HG03520 (cell line): ENCODE results near the gene KCNQ1.

Source experiments
- ATAC-seq: cut with Tn5 transposase; IDR thresholded peaks from one replicate; pipeline ENCODE4 v1.9.1; 2021; ENCODE audit warnings: mild to moderate bottlenecking, moderate library complexity; ENCODE audit not compliant: unreplicated experiment

Gene KCNQ1

DNA sequence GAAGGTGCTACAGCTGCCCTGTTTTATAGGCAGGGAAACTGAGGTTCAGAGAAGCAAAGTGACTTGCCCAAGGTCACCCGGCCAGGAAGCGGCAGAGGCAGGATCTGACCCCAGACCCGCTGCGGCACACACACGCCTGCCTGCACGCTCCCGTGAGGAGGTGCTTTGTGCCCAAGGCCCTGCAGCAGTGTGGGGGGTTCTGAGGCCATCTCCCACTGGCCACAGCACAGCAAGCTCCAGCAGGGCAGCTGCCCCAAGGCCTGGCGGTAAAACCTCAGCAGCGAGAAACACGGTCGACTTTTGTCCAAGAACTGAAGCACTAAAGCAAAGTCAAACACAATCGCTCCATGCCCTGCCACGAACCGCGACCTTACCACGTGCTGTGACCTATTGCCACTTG, 398.1 kb downstream of the KCNQ1 start:
- ATAC-seq: no peak

DNA sequence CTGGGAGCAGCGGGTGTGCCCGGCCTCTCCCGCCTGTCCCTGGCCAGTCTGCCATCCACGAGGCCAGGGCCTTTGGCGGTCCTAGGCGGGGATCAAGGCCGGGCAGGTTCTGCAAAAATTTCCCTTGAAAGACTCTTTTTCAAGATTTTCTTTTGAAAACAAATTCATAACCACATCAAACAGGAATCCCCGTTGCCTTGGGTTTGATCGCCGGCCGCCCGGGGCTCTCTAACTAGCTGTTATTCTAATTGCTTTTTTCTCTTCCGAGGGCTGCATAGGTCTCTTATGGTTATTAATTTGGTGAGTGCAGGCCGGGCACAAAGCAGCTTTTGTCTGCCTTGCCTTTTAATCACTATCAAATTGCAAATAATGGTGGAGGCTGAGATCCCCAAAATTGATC, 398.7 kb downstream of the KCNQ1 start:
- no peak for ATAC-seq

DNA sequence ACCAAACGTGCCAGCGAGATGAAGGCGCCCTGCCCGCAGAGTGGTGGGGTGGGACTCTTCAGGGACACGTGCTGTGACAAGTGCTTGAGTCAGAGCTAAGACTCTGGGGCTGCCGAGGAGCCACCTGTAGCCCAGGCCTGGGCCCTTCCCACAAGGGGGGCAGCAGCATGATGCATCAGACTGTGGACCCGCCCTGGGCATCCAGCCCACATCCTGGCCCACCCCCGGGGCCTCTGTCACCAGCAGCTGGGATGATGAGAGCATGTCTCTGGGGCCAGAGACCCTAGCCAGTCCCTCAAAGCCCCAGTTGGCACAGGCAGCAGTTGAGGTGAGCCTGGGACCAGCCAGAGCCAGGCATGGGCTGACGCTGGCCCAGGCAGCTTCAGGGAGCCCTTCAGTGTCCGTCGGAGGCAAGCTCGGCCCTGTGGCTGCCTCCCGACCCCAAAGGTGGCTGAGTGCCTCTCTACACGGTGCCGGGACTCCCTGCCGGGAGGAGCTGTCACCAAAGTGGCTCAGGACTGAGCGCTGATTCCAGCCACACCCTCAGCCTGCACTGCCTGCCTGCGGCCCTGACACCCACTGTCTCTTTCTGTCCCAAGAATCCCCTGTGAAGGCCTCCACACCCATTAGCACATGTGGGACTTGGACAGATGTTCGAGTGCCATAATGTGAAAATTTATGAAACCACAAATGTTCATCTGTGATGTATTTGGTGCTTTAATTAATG, 399.5 kb downstream of the KCNQ1 start:
- no peak for ATAC-seq

- ATAC-seq: no peak
Measured at GRCh38 chr11:2844996-2845395, 400.2 kb downstream of the KCNQ1 start.

DNA sequence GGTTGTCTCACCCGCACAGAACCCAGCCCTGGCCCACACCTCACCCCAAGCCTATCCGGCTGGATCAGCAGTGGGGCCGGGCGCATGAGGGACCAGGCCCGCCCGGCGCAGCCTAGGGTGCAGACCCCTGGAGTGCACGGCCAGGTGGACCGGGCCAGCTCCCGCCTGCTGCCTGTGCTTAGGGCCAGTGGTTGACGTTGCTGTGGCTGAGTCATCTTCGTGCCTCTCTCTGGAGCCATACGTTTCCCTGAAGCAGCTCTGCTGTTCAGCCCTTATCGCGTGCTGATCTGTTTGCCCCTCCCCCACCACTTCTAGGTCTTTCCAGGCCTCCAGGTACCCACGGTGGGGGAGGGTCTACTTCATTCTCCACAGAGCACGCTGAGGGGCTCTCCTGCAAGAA, 401.2 kb downstream of the KCNQ1 start:
- no peak for ATAC-seq

DNA sequence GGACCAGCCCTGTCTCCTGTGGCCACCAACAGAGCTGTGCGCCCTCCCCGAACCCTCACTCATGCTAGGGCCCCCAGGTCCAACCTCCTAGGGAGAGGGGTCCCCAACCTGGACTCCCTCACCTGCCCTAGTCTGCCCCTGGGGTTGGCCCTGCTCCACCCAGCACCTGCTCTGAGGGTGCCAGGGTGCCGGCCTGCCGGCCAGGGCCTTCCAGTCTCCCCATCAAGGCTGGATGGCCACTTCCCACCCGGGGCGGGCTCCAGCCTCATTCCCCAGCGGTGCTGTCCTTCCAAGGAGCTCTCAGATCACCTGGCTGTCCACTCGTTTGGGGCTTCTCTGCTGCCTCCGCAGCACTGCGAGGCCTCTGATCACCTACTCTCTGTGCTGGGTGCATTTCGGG, 401.7 kb downstream of the KCNQ1 start:
- no peak for ATAC-seq

- no peak for ATAC-seq
Measured at GRCh38 chr11:2847561-2847960, 402.8 kb downstream of the KCNQ1 start.

GRCh38 chr11:2848497-2848896, 403.7 kb downstream of the KCNQ1 start:
- no peak for ATAC-seq

DNA sequence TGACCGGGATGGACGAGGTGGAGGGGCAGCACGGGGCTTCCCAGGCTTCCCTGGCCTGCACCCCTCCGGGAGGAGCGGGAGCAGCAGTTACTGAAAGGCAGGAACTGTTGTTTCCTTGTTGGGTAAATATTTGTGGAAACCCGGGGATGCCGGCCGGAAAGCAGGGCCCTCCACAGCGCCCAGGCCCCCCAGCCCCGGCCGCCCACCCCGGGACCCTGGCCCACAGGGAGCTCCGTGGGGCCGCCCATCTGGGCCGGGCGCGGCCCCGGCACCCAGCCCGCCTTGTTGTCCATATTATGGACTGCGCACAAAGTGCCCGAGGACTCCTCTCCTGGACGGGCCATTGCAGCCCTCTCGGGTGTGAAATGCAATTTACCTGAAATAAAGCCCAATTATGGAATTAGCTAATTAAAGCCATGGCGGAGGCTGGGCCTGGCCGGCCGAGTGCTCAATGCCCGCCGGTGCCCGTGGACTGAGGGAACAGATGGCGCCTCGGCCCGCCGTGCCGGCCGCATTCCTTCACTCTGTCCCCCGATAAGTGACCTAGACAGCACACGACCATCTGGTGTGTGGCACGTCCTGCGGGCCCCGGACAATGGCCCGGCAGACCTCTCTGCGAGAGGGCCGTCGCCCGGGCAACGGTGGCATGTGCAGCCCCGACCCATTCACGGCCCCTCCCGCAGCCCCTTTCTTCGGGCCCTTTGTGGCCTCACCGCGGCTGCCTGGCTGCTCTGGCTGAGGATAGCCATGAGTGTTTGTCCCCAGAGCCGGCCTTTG, 405.4 kb downstream of the KCNQ1 start:
- no peak for ATAC-seq

DNA sequence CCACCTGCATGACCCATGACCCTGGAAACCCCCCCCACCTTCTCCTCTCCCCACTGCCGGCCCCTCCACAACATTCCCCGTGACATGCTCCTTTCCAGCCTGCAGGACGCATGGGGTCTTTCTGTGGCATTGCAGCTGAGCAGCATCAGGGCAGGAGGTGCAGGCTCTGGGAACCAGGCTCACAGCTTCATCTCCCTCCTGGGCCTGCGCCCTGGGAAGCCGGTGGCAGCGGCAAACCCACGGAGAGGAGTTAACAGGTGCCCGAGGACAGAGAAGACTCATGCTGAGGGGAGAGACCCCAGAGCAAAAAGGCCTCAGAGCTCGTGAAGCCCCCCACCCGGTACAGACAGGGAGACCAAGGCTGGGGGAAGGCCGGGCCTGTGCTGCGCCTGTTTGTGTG, 408.6 kb downstream of the KCNQ1 start:
- no peak for ATAC-seq

- no peak for ATAC-seq
Measured at GRCh38 chr11:2853997-2854560, 409.3 kb downstream of the KCNQ1 start.

GRCh38 chr11:2855162-2855561, 410.4 kb downstream of the KCNQ1 start:
- ATAC-seq: no peak

- no peak for ATAC-seq
Measured at GRCh38 chr11:2857276-2857675, 412.5 kb downstream of the KCNQ1 start.

GRCh38 chr11:2857918-2858317, 413.1 kb downstream of the KCNQ1 start:
- no peak for ATAC-seq

DNA sequence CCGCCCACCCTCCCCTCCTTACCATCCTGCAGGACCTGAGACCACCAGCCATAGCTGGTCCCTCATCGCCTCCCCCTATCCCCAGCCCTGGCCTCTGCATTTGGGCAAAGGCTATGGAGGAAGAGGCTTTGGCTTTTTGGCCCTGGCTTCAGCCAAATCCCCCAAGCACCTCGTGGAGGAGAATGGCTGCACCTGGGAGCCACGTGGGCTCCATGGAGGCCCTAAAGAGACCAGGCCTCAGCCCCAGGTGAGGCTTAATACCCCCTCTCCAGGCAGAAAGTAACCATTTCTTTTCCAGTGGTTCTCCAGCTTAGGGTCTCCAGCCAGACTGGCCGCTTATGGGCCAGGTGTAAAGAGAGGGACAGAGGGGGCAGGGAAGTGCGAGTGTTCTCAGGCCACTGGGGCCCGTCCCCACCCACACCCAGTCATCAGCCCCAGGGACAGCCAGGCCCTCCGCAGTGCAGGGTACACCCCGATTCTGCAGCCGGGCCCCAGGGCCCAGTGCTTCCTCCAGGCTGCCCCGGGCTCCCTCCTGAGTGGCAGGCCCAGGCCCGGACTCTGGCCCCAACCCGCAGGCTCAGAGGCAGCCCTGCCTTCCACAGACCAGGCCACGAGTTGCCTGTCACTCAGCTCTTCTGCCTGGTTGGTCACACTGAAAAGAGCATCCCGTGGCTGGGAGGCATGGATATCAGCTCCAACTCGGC, 414.3 kb downstream of the KCNQ1 start:
- ATAC-seq: no peak

- ATAC-seq: no peak
Measured at GRCh38 chr11:2859699-2860037, 414.9 kb downstream of the KCNQ1 start.

DNA sequence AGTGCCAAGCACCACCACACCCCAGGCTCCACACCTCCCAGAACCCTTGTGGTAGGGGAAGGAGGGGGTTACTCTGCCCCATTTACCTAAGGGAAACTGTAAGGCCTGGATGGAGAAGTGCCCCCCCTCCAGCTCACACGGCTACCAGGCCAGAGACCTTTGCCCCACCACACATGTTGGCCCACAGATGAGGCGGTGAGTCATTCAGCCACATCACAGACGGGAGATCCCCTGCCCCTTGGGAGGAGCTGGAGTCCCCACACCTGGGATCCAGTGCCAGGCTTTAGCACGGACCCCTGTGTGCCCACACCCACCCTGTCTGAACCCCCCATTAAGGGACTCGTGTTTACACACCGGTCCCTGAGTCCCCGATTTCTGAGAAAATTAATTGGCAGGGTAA, 415.8 kb downstream of the KCNQ1 start:
- ATAC-seq: no peak

GRCh38 chr11:2862395-2863275, 417.8 kb downstream of the KCNQ1 start:
- ATAC-seq: no peak

DNA sequence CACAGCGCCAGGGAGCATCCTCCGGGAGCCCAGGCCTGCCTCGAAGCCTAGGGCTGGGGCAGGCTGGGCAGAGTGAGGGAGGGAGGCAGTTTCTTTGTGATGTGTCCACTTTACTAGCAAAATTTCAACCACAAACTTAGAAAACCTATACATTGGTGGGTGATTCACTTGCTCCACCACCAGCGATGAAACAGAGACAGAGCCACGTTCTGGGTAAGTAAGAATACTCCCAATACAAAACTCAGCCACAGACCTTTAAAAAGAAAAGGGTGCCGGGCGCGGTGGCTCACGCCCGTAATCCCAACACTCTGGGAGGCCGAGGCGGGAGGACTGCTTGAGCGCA, 418.4 kb downstream of the KCNQ1 start:
- ATAC-seq: no peak

DNA sequence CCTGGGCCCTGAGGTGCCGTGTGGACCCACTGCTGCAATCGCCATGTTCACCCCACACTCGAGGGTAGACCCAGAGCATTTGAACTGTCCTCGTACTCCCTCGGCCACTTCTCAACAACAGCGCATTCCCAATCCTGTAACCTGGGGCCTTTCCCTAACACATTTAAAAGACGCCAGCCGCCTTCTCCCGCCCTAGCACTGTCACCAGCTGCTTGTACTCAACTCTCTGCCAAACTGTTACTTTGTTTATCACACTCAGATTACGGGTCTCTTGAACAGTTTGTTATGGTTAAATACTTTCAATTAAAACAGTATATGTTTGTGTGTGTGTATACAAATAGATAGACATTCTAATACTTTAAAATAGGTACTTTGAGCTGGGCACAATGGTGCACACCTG, 420.1 kb downstream of the KCNQ1 start:
- no peak for ATAC-seq
